GM19397 (cell line): ENCODE measurements around the gene ZSCAN22.
A peak's percentile ranks its signal among the peaks of the same experiment; 100 is the strongest.
"Not testable (repeated sequence)": the region's sequence is repeated elsewhere in the genome, so short reads cannot be mapped to it uniquely, and the experiment has no call there.

Experiments
- ATAC-seq: cut with Tn5 transposase; IDR thresholded peaks from one replicate; pipeline ENCODE4 v1.9.1; 2021; ENCODE audit warnings: mild to moderate bottlenecking, moderate library complexity; ENCODE audit not compliant: unreplicated experiment

ZSCAN22 gene

DNA sequence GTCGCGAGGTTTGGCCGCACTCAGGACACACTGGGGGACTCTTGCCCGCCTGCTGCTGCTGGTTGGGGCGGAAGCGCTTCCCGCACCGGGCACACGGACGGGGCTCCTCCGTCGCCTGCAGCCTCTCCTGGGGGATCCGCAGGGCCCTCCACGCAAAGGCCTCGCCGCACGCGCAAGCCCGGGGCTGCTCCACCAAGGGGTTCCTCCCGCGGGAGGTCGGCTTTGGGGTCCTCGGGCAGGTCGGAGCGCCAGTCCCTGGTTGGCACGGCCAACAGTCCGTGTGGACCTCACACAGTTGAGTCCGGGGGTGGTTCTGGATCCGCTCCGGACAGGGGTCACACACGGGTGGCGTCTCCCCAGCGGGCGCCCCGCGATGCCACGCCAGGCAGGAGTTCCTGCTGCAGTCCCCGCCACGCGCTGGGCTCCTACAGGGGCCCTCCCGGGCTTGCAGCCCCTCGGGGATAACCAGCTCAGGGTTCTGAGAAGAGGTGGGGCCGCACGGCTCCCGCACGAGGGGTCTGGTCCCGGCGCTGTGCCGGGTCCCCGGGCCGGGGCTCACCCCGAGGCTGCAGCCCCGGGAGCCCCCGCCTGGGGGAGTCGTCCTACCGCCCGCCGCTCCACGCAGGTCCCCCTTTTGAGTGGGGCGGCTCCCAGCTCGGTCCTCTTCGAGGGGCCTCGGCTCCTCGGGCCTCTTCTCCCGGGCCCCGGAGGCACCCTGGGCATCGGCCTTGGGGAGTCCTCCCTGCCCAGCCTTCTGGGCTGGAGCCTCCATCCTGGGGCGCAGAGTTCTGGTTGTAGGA, 42.0 kb downstream of the ZSCAN22 start:
- ATAC-seq: no peak

DNA sequence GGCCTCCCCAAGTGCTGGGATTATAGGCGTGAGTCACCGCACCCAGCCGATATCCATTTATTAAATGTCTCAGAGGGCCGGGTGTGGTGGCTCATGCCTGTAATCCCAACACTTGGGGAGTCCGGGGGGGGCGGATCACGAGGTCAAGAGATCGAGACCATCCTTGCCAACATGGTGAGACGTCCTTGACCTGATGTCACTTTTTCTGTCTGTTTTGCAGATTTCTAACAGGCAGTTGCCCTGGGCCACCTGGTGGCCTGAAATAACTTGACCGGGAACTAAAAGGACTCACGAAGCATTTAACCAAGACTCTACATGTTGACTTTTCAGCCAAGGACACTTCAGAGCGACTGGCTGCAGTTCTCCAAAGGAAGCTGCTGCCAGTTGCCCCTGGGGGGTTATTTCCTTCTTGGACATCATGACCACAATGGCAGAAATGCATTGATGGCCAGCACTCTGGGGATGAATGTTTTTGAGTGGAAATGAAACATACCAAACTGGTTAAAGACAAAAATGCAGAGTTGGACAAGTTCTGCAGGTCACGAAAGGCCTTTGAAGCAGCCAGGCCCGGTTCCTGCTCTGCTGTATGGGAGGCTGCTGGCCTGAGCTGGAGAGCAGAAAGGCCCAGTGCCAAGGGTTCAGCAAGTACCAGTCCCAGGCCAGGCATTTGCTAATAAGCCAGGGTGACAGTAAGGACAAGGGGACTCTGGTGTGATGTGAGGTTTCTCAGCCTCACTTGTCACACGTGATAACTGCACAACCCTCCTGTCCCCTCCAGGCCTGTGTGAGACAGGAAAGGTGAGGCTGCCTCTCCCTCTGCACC, 45.7 kb downstream of the ZSCAN22 start:
- ATAC-seq: no peak

DNA sequence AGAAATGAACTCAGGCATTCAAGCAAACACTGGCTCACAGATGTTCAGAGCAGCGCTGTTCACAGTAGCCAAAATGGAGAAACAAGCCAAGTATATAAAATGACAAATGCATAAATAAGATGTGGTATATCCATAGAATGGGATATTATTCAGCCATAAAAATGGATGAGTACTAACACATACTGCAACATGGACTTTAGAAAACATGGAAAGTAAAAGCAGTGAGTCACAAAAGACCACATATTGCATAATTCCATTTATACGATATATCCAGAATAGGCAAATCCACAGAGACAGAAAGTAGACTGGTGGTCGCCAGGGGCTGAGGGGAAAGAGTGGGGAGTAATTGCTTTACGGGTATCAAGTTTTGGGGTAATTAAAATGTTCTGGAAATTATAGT, 47.4 kb downstream of the ZSCAN22 start:
- no peak for ATAC-seq

DNA sequence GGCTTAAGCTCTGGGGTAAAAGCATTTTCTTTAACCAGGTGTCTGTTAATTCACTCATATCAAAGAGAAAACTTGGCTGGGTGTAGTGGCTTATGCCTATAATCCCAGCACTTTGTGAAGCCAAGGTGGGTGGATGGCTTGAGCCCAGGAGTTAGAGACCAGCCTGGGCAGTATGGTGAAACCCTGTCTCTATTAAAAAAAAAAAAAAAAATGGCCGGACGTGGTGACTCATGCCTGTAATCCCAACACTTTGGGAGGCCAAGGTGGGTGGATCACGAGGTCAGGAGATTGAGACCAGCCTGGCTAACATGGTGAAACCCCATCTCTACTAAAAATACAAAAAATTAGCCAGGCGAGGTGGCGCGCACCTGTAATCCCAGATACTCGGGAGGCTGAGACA, 49.9 kb downstream of the ZSCAN22 start:
- not testable (repeated sequence) for ATAC-seq

DNA sequence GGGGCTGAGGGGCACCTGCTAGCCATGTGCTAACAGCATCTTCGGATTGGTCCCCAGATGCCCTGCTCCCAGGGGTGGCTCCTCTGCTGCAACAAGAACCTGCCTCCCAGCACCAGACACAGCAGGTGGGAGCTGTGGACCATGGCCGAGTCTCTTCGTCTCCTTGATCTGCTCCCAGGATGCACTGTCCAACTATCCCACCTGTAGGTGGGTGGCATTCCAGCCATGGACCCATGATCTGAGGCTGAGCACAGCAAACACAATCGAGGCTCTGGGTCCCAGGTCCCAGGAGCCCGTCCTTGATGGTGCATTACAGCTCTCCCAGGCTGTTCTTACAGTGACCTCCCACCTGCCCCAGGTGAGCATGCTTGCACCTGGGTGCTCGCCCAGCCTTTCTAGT, 52.5 kb downstream of the ZSCAN22 start:
- ATAC-seq: no peak

DNA sequence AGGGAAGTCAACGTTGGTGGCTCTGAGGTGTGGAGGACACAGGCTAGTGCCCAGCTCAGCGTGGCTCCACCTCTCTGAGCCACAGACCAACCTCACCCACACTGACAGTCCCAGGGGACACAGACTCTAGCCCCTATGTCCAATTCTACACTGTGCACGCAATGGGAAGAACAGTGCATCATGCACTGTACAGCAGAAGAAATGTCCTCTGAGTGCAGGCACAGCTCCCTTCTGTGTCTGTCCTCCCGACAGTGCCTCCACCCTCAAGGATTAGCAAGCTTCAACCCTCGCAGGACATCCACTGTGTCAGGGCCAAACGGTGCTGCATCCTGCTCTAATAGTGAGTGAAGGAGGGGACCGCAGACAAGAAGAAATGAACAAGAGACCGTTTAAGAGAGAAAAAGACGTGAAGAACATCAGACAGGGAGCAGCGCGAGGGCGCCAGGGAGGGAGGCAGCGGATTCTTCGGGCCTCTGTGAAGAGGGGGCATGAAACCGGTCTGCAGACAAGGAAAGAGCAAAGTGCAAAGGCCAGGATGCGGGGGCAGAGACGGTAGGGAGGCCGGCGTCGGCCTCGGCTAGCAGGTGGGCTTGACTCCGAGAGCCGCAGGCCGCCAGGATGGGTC, 53.4 kb downstream of the ZSCAN22 start:
- ATAC-seq: no peak

DNA sequence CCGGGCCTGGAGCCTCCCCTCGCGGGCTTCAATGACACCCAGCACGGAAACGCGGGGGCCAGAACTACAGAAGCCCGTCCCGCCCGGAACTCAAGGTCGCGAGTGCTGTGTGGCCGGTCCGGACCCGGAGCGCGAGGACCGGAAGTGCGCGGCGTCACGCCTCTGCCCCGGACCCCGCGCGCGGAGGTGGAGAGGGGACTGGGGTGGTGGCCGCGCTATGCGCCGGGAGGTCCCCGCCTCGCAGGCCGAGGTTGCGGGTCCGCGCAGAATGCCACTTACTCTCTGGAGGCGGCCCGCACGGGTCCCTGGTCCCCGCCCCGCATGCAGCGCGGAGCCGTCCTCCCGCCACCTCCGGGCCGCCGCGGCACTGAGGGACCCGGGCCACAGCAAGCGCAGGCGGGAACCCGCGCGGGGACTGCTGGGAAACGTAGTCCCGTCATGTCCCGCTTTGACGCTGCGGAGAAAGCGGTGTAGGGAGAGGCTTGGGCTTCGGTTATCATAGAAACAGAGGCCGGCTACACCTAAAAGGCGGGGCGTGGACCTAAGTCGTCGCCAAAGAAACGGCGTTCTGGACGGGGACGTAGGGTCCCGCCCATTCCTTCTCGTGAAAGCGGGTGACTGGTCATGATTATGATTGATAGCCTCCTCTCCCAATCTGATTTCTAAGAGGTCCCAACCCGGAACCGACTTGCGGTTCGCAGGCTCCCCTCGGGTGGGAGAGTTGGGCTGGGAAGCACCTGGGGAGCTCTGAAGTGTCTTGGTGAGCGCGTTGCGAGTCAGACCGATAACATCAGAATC, 54.1 kb downstream of the ZSCAN22 start, which contains the start of gene ZNF837:
Gene ZNF837 (minus strand): TSS at position 369 of the 798 bp plus-strand sequence. CDS start 11,698 bp downstream, outside the sequence.
- ATAC-seq: peak; percentile 83

DNA sequence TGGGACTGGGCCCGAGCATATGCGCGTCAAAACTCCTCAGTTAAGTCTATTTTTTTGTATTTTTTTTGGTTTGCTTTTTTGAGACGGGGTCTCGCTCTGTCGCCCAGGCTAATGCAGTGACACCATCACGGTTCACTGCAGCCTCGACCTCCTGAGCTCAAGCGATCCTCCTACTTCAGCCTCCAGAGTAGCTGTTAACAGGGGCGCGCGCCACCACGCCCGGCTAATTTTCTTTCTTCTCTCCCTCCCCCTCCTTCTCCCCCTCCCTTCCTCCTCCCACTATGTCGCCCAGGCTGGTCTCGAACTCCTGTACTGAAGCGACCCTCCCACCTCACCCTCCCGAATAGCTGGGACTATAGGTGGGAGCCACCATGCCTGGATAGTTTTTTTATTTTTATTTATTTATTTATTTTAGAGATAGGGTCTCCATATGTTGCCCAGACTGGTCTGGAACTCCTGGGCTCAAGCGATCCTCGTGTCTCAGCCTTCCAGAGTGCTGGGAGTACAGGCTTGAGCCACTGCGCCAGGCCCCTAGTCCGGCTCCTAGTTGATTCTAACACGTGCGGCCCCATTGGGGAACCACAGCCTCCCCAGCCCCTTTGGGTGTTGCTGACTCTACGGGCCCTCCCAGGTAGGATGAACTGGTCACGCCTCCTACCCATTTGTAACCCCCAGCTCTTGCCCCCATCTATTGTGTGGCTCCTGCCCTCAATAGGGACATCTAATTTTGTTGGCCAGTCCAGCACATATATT, 54.8 kb downstream of the ZSCAN22 start:
- ATAC-seq: no peak

DNA sequence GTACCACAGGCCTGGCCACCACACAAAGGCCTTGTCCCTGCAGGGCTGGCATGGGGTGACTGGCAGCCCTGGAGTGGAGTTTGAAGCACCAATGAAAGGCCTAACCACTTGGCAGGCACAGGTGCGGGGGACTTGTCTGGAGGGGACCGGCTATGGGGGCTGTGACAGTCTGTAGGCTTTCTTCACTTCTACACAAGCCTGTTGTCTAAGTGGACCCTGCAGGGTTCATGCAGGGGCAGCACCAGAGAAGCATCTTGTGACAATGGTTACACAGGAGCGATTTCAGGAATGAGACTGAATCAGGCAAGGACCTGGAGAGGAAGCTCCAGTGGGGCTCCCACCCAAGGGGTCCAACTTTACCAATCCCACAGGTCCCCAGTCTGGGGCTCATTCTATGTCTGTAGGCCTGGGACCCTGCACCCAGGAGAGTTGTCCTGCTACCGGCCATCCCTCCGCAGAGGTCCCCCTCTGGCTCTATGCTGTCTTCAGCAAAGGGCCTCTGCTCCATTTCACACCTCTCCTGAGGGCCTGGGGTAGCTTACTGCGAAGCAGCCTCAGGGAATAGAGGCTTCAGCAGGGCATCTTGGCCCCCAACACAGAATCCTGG, 56.3 kb downstream of the ZSCAN22 start:
- ATAC-seq: no peak

DNA sequence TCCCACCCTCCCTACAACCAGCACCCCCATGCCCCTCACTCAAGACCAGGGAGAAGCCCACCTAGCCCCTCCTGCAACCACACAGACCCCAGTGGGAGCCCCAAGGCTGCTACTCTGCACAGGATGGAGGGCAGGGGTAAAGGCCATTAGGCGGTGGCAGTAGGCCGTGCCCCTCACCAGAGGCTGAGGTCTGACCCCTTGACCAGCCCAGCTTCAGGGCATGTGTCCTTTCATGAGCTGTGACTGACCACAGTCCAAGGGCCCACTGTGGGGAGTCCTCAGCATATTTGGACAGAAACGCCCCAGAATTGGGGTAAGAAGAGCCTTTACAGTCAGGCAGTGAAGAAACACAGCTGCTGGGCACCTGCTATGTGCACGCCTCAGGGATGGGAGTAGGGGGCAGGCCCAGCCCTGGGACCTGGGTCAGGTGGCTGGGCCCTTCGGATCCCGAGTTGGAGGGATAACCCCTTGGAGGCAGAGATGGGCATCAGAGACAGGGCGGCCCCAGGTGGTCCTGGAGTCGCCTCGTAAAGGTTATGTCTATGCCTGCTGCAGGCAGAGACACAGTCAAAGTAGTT, 58.6 kb downstream of the ZSCAN22 start:
- ATAC-seq: no peak

DNA sequence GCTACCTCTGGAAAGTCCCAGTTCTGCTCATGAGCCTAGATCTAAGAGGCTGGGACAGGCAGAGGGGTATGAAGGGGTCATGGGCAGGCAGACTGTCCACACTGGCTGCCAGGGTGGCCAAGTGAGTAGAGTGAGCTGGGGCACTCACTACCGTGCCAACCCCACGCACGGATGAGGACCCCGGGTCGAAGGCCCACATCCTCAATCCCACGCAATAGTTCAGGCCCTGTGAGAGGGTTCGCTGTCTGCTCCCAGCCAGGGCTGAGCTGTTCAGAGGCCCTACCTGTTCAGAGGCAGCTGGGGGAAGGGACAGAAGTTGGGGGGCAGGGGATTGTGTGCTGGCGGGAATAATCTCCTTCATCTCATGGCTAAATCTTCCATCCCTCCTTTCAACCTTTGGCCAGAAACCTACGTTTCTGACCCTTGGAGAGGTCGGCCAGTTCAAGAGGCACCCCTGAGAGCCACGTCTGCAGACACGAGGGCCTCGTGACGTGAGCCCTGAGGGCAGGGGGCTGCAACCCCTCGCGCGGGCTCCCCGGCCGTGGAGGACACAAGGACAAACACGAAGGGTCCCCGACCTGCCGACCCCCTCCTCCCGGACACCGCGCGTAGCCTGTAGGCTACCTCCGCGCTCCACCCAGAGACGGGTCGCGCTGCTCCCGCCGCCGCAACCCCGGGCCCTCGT, 59.2 kb downstream of the ZSCAN22 start:
- peak; percentile 1 for ATAC-seq

DNA sequence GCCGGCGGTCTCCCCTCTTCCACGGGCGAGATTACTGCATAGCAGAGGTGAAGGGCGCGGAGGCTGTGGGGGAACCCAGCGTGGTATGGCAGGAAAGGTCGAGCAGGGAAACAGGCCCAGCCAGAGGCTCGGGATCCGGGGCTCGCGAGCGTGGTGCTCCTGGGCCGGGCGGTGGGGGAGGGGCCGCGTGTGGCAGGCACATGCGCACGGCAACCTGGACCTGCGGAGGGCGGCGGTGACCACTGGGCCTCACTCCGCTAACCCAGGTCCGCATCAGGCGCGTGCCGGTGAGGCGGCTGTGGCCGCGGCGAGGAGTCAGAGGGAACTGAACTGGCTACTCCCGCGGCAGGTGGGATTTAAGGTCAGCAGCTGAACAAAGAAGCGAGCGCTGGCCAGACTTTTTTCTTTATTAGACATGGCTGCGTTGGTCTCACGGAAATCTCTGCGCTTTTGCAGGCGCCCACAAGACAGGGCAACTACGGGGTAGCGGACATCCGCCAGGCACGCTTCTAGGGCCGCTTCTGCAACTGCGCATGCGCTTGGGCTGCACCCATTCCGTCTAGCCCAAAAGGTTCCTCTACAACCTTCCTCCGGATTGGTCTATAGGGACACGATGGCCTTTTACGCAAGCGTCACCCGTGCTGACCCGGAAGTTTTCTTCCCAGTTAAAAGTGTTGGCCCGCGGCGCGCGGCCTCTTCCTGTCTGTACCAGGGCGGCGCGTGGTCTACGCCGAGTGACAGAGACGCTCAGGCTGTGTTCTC, 60.0 kb downstream of the ZSCAN22 start, which contains the start of gene RPS5:
Gene RPS5 (plus strand): TSS at position 694 of the 762 bp plus-strand sequence. CDS start 869 bp downstream, outside the sequence.
- peak; percentile 85 for ATAC-seq

DNA sequence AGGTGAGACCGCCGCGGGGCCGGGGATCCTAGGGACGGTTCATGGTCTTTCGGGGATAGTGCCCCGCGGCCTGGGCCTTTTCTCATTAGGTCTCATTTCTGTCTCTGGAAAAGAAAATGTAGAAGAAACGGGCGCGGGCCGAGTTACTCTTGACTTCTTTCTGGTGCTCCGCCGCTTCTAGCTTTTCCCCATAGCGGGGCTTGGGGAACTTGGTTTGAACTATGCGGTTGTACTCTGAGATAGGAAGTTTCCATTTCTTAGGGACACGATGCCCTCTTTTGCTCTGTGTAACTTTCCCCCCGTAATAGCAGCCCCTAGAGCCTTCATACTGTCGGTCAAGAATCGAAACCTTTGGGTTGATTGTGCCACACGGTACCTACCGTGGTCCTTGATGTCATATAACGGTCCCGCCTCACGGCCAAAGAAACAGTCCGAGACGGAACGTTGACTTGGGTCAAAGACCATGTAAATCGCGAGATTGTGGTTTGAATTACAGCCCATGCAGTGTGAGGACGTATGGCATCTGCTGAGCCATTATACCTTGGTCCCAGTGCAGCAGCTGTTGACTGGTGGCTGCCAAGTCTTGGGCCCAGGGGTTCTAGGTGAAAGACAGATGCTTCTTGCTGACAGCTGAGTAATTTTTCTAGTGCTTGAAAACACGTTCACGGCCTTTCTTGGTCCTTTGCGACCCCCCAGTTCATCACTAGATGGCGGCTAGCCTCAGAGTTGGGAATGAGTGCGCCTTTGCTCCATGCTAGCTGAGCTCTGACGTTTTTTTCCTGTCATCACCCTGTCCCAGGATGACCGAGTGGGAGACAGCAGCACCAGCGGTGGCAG, 60.8 kb downstream of the ZSCAN22 start:
- no peak for ATAC-seq

DNA sequence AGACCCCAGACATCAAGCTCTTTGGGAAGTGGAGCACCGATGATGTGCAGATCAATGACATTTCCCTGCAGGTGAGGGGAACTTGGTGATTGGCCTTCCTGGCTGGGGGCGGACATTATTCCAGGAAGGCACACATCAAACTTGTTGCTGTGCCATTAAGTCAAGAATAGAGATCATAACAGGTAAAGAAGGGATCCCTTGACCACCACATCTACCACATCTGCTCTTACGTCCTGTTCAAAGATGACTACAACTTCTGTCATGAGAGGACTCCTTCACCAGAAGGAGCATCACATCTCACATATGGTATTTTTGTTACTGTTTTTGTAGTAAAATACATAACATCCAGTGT, 61.4 kb downstream of the ZSCAN22 start:
- no peak for ATAC-seq
